ENCODE measurements around the gene CPLX3. TPM values are rescaled to one million over a fixed set of nuclear protein-coding genes. Genes with fewer than 3 reads are reported as not detected.

Gene CPLX3
- total RNA-seq, 1 experiment from 2014 or later, result not detected

DNA sequence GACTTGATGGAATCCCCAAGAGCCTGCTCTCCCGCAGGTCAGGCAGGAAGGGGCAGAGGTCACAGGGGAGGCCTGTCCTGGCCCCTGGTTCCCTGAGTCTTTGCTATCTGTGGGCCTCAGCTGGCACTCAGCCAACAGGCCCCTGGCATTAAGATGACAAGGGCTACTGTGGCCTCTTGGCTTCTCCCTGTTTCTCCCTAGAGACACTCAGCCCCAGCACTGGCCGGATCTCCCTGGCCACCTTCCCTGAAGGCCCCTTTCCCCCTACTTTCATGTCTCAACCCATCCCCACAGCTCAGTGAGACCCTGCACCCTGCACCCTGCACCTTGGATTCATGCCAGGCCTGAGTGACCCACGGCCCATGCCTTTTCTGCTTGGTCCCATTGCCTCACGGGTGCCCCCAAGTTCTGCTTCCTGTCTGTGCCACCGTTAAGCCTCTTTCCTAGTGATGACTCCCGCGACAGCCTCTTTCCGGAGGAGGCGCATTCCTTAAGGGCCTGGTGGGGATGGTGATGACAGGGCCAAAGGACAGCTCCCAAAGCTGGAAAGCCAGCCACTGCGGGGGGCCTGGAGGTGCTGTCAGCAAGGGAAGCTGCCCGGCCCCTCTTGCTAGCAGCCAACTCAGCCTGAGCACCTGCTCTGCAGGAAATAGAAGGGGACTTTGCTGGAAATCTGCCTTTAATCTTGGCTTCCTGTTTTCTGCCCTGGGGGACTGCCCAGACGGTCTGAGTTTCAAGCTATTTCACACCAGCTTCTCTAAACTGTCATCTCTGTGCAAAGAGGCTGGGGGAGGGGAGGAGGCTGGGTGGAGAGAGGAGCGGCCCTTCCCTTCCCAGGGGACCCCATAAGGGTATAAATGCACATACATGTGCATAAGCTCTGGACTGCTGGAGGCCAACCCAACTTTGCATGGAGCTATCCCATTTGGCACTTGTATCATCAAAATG lies 49.3 kb upstream of the CPLX3 start:
- no peak overlapping the region for H4K5ac ChIP-seq (ENCODE audit: insufficient read length, low read depth, low read length)
- no peak overlapping the region for H3K14ac ChIP-seq (ENCODE audit: insufficient read depth, low read length)
- no peak overlapping the region for H3T11ph ChIP-seq (ENCODE audit: low read length)
- H3K9me3 ChIP-seq (ENCODE audit: control insufficient read depth, low read depth, low read length), result no peaks in the 10 kb centered on the region
- no peak overlapping the region for H2BK15ac ChIP-seq (ENCODE audit: low read depth, low read length)
- H3K9me3 Mint-ChIP-seq, result no peaks in the 10 kb centered on the region
- H3K56ac ChIP-seq (ENCODE audit: insufficient read length, low read depth, low read length), result no peak overlapping the region
- DNase-seq, result peak; percentile 75
- no peak overlapping the region for H2AK5ac ChIP-seq (ENCODE audit: insufficient read length, low read length)
- peak overlapping the region in 1 of 2 experiments; percentile 38; a peak in 2 of 5 replicates for H3K4me3 Mint-ChIP-seq
- no peak overlapping the region for H3K18ac ChIP-seq (ENCODE audit: insufficient read length, low read depth, low read length)
- no peak overlapping the region for H2BK120ac ChIP-seq (ENCODE audit: low read depth, low read length, poor library complexity, severe bottlenecking)
- no peaks in the 10 kb centered on the region for H3K36me3 Mint-ChIP-seq (ENCODE audit: insufficient read depth in 1 of 3, low read depth in 3 of 3)
- H3K23me2 ChIP-seq (ENCODE audit: insufficient read length, low read depth, low read length, poor library complexity, severe bottlenecking), result peaks cover 6% of the 10 kb centered on the region
- H3K79me1 ChIP-seq (ENCODE audit: insufficient read depth, low read depth, low read length, poor library complexity, severe bottlenecking), result no peaks in the 10 kb centered on the region
- no peak overlapping the region for H3K9ac ChIP-seq (ENCODE audit: extremely low read depth, insufficient read length, low read length)
- H4K91ac ChIP-seq (ENCODE audit: insufficient read length, low read depth, low read length), result no peak overlapping the region
- no peak overlapping the region for H4K8ac ChIP-seq (replicated peaks; ENCODE audit: insufficient read length, low read depth, low read length)
- H2BK12ac ChIP-seq (ENCODE audit: insufficient read length, low read depth, low read length), result no peak overlapping the region
- H3K27ac ChIP-seq (ENCODE audit: insufficient read length, low read depth, low read length), result no peak overlapping the region
- H3K27me3 ChIP-seq (ENCODE audit: insufficient read depth, low read length), result peaks cover 4% of the 10 kb centered on the region; the same call in 1 of the 2 replicates
- H3K4me2 ChIP-seq (ENCODE audit: insufficient read depth, insufficient read length, low read length), result no peak overlapping the region
- H2AFZ ChIP-seq (ENCODE audit: low read length), result no peak overlapping the region
- no peaks in the 10 kb centered on the region for H3K4me1 ChIP-seq (ENCODE audit: insufficient read depth, low read length)
- no peak overlapping the region for H3K23ac ChIP-seq (ENCODE audit: insufficient read length, low read depth, low read length)
- peak overlapping the region in 1 of 3 experiments; percentile 22; a peak in 1 of 7 replicates for H3K27ac Mint-ChIP-seq
- peaks cover 41 to 57% of the 10 kb centered on the region in 2 experiments for H3K4me1 Mint-ChIP-seq
- no peaks in the 10 kb centered on the region for H3K79me2 ChIP-seq (ENCODE audit: insufficient read depth, low read length)
- no peak overlapping the region for H2BK20ac ChIP-seq (ENCODE audit: low read depth, low read length, poor library complexity, severe bottlenecking)
- no peak overlapping the region for H3K4ac ChIP-seq (ENCODE audit: low read depth, low read length)
- H2BK5ac ChIP-seq (ENCODE audit: insufficient read length, low read length), result no peak overlapping the region
- no CpG with 5 or more reads among the region's 13 CpGs for WGBS (ENCODE audit: extremely low coverage, insufficient read length, low lambda C conversion rate)
- peaks cover 59% of the 10 kb centered on the region for H3K27me3 Mint-ChIP-seq (ENCODE audit: low read depth)
- TF ChIP-seq, protein P1, sequence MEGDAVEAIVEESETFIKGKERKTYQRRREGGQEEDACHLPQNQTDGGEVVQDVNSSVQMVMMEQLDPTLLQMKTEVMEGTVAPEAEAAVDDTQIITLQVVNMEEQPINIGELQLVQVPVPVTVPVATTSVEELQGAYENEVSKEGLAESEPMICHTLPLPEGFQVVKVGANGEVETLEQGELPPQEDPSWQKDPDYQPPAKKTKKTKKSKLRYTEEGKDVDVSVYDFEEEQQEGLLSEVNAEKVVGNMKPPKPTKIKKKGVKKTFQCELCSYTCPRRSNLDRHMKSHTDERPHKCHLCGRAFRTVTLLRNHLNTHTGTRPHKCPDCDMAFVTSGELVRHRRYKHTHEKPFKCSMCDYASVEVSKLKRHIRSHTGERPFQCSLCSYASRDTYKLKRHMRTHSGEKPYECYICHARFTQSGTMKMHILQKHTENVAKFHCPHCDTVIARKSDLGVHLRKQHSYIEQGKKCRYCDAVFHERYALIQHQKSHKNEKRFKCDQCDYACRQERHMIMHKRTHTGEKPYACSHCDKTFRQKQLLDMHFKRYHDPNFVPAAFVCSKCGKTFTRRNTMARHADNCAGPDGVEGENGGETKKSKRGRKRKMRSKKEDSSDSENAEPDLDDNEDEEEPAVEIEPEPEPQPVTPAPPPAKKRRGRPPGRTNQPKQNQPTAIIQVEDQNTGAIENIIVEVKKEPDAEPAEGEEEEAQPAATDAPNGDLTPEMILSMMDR (conservative IDR thresholded peaks at IDR 0.05), result no peak
- H4K20me1 ChIP-seq (ENCODE audit: control insufficient read depth, insufficient read depth, insufficient read length), result no peaks in the 10 kb centered on the region

All from H9 (cell line).